Measurements from ENCODE around the gene CEP85L. TPM values are rescaled to one million over a fixed set of nuclear protein-coding genes. Genes with fewer than 3 reads are reported as not detected.

The CEP85L gene
- total RNA-seq, 2 experiments from 2014 or later = 45.7 to 48.7 TPM

GRCh38 chr6:118639054-118639964, 12.1 kb downstream of the CEP85L start:
- H3K4me3 Mint-ChIP-seq = peak overlapping the region; percentile 13
- H3K27me3 Mint-ChIP-seq (ENCODE audit: low read depth) = no peaks in the 10 kb centered on the region
- peaks cover 31% of the 10 kb centered on the region for H3K4me1 Mint-ChIP-seq (ENCODE audit: low read depth)
- H3K9me3 Mint-ChIP-seq (ENCODE audit: insufficient read depth) = no peaks in the 10 kb centered on the region
- no peak for DNase-seq
- ATAC-seq = peak; percentile 65
- no peak overlapping the region for H3K27ac Mint-ChIP-seq
- CTCF ChIA-PET = interaction anchor here (0.9 to 2.3 kb wide), 3 partner anchors 72 to 161 kb away, joined by 3 to 8 read pairs (median 5); no protein-coding TSS in a partner anchor
- POLR2A ChIA-PET = interaction anchor here (1.5 kb wide), 1 partner anchor 12 kb away, joined by 3 read pairs; the partner anchor contains the start of gene CEP85L
- peaks cover 27% of the 10 kb centered on the region for H3K36me3 Mint-ChIP-seq (ENCODE audit: low read depth)

- ATAC-seq (no peak), DNase-seq (no peak)
- CTCF ChIA-PET = interaction anchor here (1.3 to 2.3 kb wide), 2 partner anchors 88 to 162 kb away, joined by 5 to 8 read pairs; no protein-coding TSS in a partner anchor
- H3K27ac Mint-ChIP-seq = no peak overlapping the region
- peaks cover 27% of the 10 kb centered on the region for H3K36me3 Mint-ChIP-seq (ENCODE audit: low read depth)
- no peaks in the 10 kb centered on the region for H3K9me3 Mint-ChIP-seq (ENCODE audit: insufficient read depth)
- H3K27me3 Mint-ChIP-seq (ENCODE audit: low read depth) = no peaks in the 10 kb centered on the region
- peaks cover 28% of the 10 kb centered on the region for H3K4me1 Mint-ChIP-seq (ENCODE audit: low read depth)
- no peak overlapping the region for H3K4me3 Mint-ChIP-seq
- POLR2A ChIA-PET = interaction anchor here (1.4 kb wide), 1 partner anchor 71 kb away, joined by 3 read pairs; no protein-coding TSS in a partner anchor
Observed at GRCh38 chr6:118638288-118638687, 13.1 kb downstream of the CEP85L start.

- ATAC-seq = no peak
- ChIA-PET POLR2A (no interaction called here), CTCF (interaction anchor here (0.9 to 3.1 kb wide), 7 partner anchors 12 to 660 kb away, joined by 3 to 15 read pairs (median 3); partner anchors contain the start of gene CEP85L)
- Mint-ChIP-seq H3K4me1 (ENCODE audit: low read depth) (peaks cover 31% of the 10 kb centered on the region), H3K4me3 (no peak overlapping the region), H3K27ac (no peak overlapping the region), H3K36me3 (ENCODE audit: low read depth) (peaks cover 39% of the 10 kb centered on the region), H3K27me3 (ENCODE audit: low read depth) (no peaks in the 10 kb centered on the region), H3K9me3 (ENCODE audit: insufficient read depth) (no peaks in the 10 kb centered on the region)
- no peak for DNase-seq
Observed at GRCh38 chr6:118635909-118636735, 15.3 kb downstream of the CEP85L start.

- H3K36me3 Mint-ChIP-seq (ENCODE audit: low read depth) = peaks cover 66% of the 10 kb centered on the region
- H3K9me3 Mint-ChIP-seq (ENCODE audit: insufficient read depth) = no peaks in the 10 kb centered on the region
- no peaks in the 10 kb centered on the region for H3K27me3 Mint-ChIP-seq (ENCODE audit: low read depth)
- DNase-seq = no peak
- H3K4me1 Mint-ChIP-seq (ENCODE audit: low read depth) = peaks cover 9% of the 10 kb centered on the region
- ChIA-PET POLR2A (no interaction called here), CTCF (interaction anchor here (1.6 kb wide), 1 partner anchor 67 kb away, joined by 3 read pairs; no protein-coding TSS in a partner anchor)
- H3K4me3 Mint-ChIP-seq = no peak overlapping the region
- no peak overlapping the region for H3K27ac Mint-ChIP-seq
- ATAC-seq = no peak
Observed at GRCh38 chr6:118632359-118632758, 19.0 kb downstream of the CEP85L start.

- H3K9me3 Mint-ChIP-seq (ENCODE audit: insufficient read depth) = peaks cover 6% of the 10 kb centered on the region
- ChIA-PET CTCF (no interaction called here), POLR2A (no interaction called here)
- peaks cover 9% of the 10 kb centered on the region for H3K4me1 Mint-ChIP-seq (ENCODE audit: low read depth)
- no peak overlapping the region for H3K27ac Mint-ChIP-seq
- peaks cover 68% of the 10 kb centered on the region for H3K36me3 Mint-ChIP-seq (ENCODE audit: low read depth)
- H3K27me3 Mint-ChIP-seq (ENCODE audit: low read depth) = no peaks in the 10 kb centered on the region
- no peak overlapping the region for H3K4me3 Mint-ChIP-seq
- no peak for DNase-seq
- no peak for ATAC-seq
Observed at GRCh38 chr6:118630923-118631322, 20.5 kb downstream of the CEP85L start.

GRCh38 chr6:118630067-118630466, 21.3 kb downstream of the CEP85L start:
- Mint-ChIP-seq H3K36me3 (ENCODE audit: low read depth) (peaks cover 71% of the 10 kb centered on the region), H3K27ac (no peak overlapping the region), H3K4me1 (ENCODE audit: low read depth) (peaks cover 9% of the 10 kb centered on the region), H3K27me3 (ENCODE audit: low read depth) (no peaks in the 10 kb centered on the region), H3K9me3 (ENCODE audit: insufficient read depth) (peaks cover 6% of the 10 kb centered on the region), H3K4me3 (no peak overlapping the region)
- no peak for DNase-seq
- ChIA-PET CTCF (interaction anchor here (1.6 kb wide), 1 partner anchor 171 kb away, joined by 4 read pairs; no protein-coding TSS in a partner anchor), POLR2A (no interaction called here)
- ATAC-seq = no peak

- H3K9me3 Mint-ChIP-seq (ENCODE audit: insufficient read depth) = peaks cover 6% of the 10 kb centered on the region
- CTCF ChIA-PET = no interaction called here
- H3K4me1 Mint-ChIP-seq (ENCODE audit: low read depth) = peaks cover 8% of the 10 kb centered on the region
- no peaks in the 10 kb centered on the region for H3K27me3 Mint-ChIP-seq (ENCODE audit: low read depth)
- POLR2A ChIA-PET = no interaction called here
- DNase-seq (no peak), ATAC-seq (no peak)
- peaks cover 71% of the 10 kb centered on the region for H3K36me3 Mint-ChIP-seq (ENCODE audit: low read depth)
- no peak overlapping the region for H3K4me3 Mint-ChIP-seq
- H3K27ac Mint-ChIP-seq = no peak overlapping the region
Observed at GRCh38 chr6:118627724-118628123, 23.7 kb downstream of the CEP85L start.

- no peak overlapping the region for H3K4me3 Mint-ChIP-seq
- H3K27ac Mint-ChIP-seq = no peak overlapping the region
- no peak for DNase-seq
- ChIA-PET POLR2A (interaction anchor here (1.4 kb wide), 1 partner anchor 83 kb away, joined by 3 read pairs; no protein-coding TSS in a partner anchor), CTCF (interaction anchor here (1.2 to 1.3 kb wide), 2 partner anchors 19 to 175 kb away, joined by 3 to 4 read pairs; no protein-coding TSS in a partner anchor)
- peaks cover 54% of the 10 kb centered on the region for H3K36me3 Mint-ChIP-seq (ENCODE audit: low read depth)
- no peak for ATAC-seq
- peaks cover 6% of the 10 kb centered on the region for H3K9me3 Mint-ChIP-seq (ENCODE audit: insufficient read depth)
- no peaks in the 10 kb centered on the region for H3K27me3 Mint-ChIP-seq (ENCODE audit: low read depth)
- H3K4me1 Mint-ChIP-seq (ENCODE audit: low read depth) = peaks cover 2% of the 10 kb centered on the region
Observed at GRCh38 chr6:118625833-118626232, 25.6 kb downstream of the CEP85L start.

GRCh38 chr6:118621799-118622470, 29.5 kb downstream of the CEP85L start:
- ATAC-seq (no peak), DNase-seq (no peak)
- H3K4me1 Mint-ChIP-seq (ENCODE audit: low read depth) = peaks cover 12% of the 10 kb centered on the region
- CTCF ChIA-PET = no interaction called here
- H3K27ac Mint-ChIP-seq = no peak overlapping the region
- H3K36me3 Mint-ChIP-seq (ENCODE audit: low read depth) = peaks cover 25% of the 10 kb centered on the region
- POLR2A ChIA-PET = no interaction called here
- H3K4me3 Mint-ChIP-seq = no peak overlapping the region
- peaks cover 6% of the 10 kb centered on the region for H3K9me3 Mint-ChIP-seq (ENCODE audit: insufficient read depth)
- no peaks in the 10 kb centered on the region for H3K27me3 Mint-ChIP-seq (ENCODE audit: low read depth)

- Mint-ChIP-seq H3K27me3 (ENCODE audit: low read depth) (no peaks in the 10 kb centered on the region), H3K27ac (no peak overlapping the region), H3K36me3 (ENCODE audit: low read depth) (peaks cover 14% of the 10 kb centered on the region), H3K4me3 (no peak overlapping the region), H3K9me3 (ENCODE audit: insufficient read depth) (no peaks in the 10 kb centered on the region), H3K4me1 (ENCODE audit: low read depth) (peaks cover 12% of the 10 kb centered on the region)
- POLR2A ChIA-PET = interaction anchor here (0.5 kb wide), 1 partner anchor 90 kb away, joined by 3 read pairs; no protein-coding TSS in a partner anchor
- ATAC-seq (no peak), DNase-seq (no peak)
- CTCF ChIA-PET = interaction anchor here (1.4 kb wide), 1 partner anchor 55 kb away, joined by 8 read pairs; no protein-coding TSS in a partner anchor
Observed at GRCh38 chr6:118620202-118620601, 31.2 kb downstream of the CEP85L start.

Data from activated CD8-positive, alpha-beta T cell treated with anti-CD3 and anti-CD28 coated beads, Interleukin-2, amount 10 ng/mL, durations not matched to agents 7 days and 5 days (primary cell).